Measurements from ENCODE around the gene IGF2.

IGF2 gene, protein sequence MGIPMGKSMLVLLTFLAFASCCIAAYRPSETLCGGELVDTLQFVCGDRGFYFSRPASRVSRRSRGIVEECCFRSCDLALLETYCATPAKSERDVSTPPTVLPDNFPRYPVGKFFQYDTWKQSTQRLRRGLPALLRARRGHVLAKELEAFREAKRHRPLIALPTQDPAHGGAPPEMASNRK

DNA sequence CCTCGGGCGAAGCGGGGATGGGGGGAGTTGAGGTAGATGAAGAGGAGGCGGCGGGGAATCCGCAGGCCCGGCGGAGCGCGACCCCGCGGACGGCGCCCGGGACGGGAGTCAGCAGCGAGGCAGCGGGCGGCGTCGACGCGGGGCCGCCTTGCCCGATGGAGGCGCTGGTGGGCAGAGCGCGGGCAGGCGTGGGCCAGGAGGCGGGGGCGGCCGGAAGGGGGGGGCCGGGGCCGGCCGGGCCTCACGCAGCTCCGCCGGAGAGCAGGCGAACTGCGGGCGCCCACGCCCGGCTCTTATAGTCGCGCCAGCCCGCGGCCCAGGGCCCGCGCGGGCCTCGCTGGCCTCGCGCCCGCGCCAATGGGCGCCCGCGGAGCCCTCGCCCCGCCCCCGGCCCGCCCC lies at the start of gene IGF2:
IGF2 (minus strand) TSS at position 267 of the 399 bp plus-strand sequence. CDS start 3,866 bp downstream, outside the sequence.
- Mint-ChIP-seq H3K4me3 (peak within 1 kb of the TSS; percentile 92), H3K4me1 (peaks cover 47% of the 10 kb centered on the region), H3K9me3 (no peaks in the 10 kb centered on the region), H3K27me3 (ENCODE audit: low read depth, poor library complexity) (peaks cover 69% of the 10 kb centered on the region), H3K27ac (no peak within 1 kb of the TSS), H3K36me3 (ENCODE audit: low read depth) (peaks cover 17% of the 10 kb centered on the region)
- TF ChIP-seq, protein P1, sequence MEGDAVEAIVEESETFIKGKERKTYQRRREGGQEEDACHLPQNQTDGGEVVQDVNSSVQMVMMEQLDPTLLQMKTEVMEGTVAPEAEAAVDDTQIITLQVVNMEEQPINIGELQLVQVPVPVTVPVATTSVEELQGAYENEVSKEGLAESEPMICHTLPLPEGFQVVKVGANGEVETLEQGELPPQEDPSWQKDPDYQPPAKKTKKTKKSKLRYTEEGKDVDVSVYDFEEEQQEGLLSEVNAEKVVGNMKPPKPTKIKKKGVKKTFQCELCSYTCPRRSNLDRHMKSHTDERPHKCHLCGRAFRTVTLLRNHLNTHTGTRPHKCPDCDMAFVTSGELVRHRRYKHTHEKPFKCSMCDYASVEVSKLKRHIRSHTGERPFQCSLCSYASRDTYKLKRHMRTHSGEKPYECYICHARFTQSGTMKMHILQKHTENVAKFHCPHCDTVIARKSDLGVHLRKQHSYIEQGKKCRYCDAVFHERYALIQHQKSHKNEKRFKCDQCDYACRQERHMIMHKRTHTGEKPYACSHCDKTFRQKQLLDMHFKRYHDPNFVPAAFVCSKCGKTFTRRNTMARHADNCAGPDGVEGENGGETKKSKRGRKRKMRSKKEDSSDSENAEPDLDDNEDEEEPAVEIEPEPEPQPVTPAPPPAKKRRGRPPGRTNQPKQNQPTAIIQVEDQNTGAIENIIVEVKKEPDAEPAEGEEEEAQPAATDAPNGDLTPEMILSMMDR (IDR thresholded peaks at IDR 0.05) = no peak
- peak; percentile 71 for DNase-seq

DNA sequence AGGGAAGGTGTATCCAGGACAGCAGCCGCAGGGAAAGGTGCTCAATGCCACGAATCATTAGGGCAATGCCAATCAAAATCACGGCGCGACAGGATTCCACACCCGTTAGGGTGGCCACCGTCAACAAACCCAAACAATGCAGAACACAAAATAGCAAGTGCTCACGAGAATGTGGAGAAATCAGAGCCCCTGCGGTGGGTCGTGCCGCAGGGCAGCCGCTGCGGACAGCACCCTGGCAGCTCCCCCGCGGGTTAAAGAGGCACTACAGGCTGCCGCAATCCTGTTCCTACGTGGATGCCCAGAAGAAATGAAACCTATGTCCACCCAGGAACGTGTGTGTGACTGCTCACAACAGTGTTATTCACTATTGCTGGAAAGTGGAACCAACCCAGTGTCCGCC lies 49.6 kb upstream of the IGF2 start:
- Mint-ChIP-seq H3K4me1 (peaks cover 29% of the 10 kb centered on the region), H3K36me3 (ENCODE audit: low read depth) (no peaks in the 10 kb centered on the region), H3K27ac (no peak overlapping the region), H3K9me3 (no peaks in the 10 kb centered on the region), H3K27me3 (ENCODE audit: low read depth, poor library complexity) (peaks cover 15% of the 10 kb centered on the region), H3K4me3 (no peak overlapping the region)
- no peak for DNase-seq
- TF ChIP-seq, protein P1 (IDR thresholded peaks at IDR 0.05) = no peak

DNA sequence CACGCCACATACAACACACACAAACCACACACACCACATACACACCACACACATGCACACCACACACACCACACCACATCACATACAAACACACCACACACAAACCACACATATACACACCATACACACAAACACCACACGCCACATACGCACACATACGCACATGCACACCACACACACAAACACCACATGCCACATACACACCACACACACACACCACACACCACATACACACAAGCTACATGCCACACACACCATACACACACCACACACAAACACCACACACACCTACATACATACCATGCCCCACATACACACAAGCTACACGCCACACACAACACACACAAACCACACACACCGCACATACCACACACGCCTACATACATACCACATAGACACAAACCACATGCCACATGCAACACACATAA lies 48.1 kb upstream of the IGF2 start:
- H3K36me3 Mint-ChIP-seq (ENCODE audit: low read depth) = no peaks in the 10 kb centered on the region
- H3K4me3 Mint-ChIP-seq = no peak overlapping the region
- no peak for DNase-seq
- no peak overlapping the region for H3K27ac Mint-ChIP-seq
- H3K9me3 Mint-ChIP-seq = no peaks in the 10 kb centered on the region
- H3K4me1 Mint-ChIP-seq = peaks cover 34% of the 10 kb centered on the region
- peaks cover 19% of the 10 kb centered on the region for H3K27me3 Mint-ChIP-seq (ENCODE audit: low read depth, poor library complexity)
- TF ChIP-seq, protein P1 (IDR thresholded peaks at IDR 0.05) = no peak

DNA sequence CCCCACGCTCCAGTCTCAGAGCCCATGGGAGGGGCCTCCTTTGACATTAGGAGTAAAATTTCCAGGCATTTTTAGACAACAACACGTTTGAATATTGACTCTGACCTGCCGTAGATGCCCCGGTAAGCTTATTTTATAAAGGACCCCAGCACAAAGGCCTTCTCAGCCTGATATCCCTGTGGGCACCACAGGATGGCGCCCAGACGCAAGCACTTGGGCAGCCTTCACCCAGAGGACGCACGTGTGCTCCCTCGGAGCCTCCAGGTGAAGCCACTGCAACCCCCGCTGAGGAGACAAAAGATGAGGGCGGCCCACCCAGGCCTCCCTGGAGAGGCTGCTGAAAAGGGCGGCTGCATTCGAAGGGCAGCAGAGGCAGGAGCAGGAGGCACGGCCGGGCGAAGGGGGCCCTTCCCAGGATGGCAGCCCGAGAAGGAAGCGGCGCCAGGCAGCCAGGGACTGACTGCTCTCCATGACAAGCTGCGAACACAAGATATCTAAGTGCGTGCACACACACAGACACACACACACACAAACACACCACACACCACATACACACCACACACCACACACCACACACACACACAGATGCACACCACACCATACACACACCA lies 47.6 kb upstream of the IGF2 start:
- Mint-ChIP-seq H3K4me1 (peaks cover 32% of the 10 kb centered on the region), H3K27me3 (ENCODE audit: low read depth, poor library complexity) (peaks cover 19% of the 10 kb centered on the region), H3K27ac (no peak overlapping the region), H3K4me3 (no peak overlapping the region), H3K36me3 (ENCODE audit: low read depth) (no peaks in the 10 kb centered on the region), H3K9me3 (no peaks in the 10 kb centered on the region)
- TF ChIP-seq, protein P1 (IDR thresholded peaks at IDR 0.05) = peak; percentile 59
- DNase-seq = peak; percentile 48

DNA sequence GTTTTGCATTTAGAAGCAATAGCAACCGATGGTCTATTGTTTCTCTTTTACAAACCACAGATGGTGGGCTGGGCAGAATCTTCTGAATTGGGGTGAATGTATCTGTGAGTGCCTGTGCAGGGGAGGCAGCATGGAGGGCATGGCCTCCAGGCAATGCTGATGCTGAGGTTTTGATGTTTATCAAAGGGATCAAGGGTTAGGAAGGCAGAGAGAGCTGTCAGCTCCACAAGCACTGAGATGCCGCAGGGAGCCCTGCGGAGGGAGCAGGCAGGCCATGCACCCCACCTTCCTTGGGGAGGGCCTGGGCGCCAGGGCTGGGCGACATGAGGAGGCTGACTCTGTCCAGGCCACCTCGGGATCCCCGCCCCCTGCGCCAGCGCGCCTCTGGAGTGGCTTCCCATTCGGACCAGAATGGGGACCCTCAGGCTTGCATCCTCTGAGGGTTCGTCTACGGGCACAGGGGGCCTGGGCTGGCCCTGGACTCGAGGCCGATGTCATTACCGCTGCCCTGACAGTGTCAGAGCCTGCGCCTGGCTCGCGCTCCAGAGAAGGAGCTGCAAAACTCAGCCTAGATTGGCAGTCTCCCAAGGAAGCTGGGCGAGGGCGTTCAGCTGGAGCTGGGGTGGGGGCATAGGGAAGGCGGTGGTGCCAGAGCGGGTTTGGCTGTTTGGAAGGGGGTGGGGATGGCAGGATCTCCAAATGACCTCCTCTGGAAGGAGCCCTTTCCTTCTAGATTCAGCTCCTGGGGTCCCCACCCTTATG lies 46.3 kb upstream of the IGF2 start:
- Mint-ChIP-seq H3K27me3 (ENCODE audit: low read depth, poor library complexity) (peaks cover 19% of the 10 kb centered on the region), H3K4me3 (no peak overlapping the region)

More for the DNA sequence above, 46.3 kb upstream of the IGF2 start:
- TF ChIP-seq, protein P1 (IDR thresholded peaks at IDR 0.05) = no peak
- H3K27ac Mint-ChIP-seq = no peak overlapping the region
- DNase-seq = no peak
- no peaks in the 10 kb centered on the region for H3K36me3 Mint-ChIP-seq (ENCODE audit: low read depth)
- peaks cover 27% of the 10 kb centered on the region for H3K4me1 Mint-ChIP-seq
- no peaks in the 10 kb centered on the region for H3K9me3 Mint-ChIP-seq
